ENCODE results near the gene CUEDC2.

CUEDC2 gene, protein sequence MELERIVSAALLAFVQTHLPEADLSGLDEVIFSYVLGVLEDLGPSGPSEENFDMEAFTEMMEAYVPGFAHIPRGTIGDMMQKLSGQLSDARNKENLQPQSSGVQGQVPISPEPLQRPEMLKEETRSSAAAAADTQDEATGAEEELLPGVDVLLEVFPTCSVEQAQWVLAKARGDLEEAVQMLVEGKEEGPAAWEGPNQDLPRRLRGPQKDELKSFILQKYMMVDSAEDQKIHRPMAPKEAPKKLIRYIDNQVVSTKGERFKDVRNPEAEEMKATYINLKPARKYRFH

DNA sequence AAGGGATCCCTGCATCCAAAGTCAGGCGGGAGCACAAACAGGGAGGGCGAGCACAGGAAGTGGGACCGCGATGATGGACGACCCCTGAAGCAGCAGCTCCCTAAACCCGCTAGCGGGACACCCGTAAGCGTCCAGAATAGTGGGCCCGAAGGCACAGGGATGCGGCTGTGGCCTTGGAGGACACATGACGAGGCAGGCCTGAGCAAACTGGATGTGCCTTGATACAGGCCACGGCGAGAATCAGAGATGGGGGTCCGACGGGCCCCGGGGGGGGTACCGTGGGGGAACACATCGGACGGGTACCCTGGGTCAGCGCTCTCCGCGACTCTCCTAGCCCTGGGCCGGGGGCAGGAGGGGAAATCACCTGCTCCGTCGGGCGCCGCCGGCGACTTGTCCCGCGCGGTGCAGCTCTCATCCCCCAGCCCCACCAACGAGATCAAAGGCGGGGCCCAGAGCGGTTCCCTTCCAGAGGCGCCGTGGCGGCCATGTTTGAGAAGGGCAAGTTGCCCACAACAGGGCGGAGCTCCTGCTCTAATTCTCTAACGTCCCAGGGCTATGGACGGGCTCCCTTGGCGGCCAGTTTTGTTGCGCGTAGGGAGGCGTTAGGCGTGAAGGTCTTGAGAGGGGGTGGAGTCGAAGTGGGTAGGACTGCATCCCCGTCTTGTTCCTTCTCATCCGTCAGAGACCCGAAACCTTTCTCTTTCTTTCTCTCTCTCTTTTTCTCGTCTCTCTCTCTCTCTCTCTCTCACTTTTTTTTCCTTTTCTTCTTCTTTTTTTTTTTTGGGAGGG lies at the start of gene CUEDC2:
Gene CUEDC2 (minus strand): TSS at position 413 of the 789 bp plus-strand sequence. CDS start 7,386 bp downstream, outside the sequence.
- DNase-seq: peak; percentile 97

DNA sequence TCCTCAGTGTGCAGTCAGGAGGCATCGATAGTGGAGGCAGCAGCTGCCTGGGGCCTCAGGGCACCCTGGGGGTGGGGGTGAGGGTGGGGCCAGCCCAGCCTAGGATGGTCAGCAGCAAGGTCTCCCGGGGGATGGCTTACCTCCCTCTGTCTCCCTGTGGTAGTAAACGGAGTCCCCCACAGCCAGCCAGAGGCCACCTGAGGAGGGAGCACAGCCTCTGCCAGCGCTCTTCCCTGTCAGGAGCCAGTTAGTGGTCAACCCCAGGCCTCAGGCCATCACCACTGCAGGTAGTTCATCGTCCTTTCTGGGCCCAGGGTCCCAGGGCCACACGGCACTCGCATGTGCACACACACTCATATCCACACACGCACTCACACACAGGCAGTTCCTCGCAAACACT lies 48.0 kb upstream of the CUEDC2 start:
- DNase-seq: no peak

DNA sequence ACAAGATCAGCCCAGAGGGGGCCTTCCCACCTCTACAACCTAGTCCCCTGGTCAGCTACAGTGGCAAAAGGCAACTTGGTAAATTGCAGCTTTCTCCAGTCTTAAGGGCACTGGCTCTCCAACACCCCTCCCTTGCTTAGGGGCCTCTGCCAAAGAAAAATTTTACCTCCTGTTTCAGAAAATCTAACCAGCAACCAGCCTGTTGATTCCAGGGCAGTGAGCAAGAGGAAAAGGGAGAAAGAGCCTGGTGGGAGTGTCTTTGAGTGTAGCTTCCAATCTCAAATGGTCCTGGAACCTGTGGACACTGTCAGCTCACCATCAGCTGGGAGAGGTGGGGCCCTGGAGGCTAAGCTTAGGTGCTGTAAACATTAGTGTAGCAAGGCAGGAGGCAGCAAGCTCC lies 47.3 kb upstream of the CUEDC2 start:
- no peak for DNase-seq

DNA sequence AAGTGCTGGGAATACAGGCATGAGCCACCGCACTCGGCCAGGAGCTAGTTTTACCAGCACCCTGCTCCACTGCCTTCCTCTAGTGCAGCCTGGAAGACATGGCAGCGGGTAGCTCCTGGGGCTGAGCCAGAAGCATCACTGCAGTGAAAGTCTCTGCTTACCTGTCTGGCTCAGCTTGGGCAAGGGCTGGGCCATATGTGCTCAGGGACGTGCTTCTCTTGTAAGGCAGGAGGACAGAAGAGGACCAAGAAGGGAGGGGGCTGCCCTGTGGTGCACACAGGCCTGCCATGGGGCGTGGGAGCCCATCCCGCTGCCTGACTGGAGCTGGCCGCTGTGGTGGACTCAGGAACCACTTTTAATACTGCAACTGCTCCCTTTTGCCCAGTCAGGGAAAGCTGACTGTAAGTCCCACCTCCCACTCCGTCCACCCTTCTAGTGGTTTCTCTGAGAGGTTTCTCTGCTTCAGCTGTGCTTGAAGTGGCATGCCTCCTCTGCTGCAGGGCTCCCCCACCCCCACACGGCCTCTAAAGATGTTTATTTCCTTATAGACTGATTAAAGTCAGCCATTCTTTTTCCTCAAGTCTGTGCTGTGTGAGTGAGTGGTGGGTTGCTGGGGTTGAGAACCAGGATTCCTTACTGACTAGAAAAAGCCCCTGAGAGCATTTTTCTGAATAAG lies 44.2 kb upstream of the CUEDC2 start:
- no peak for DNase-seq

DNA sequence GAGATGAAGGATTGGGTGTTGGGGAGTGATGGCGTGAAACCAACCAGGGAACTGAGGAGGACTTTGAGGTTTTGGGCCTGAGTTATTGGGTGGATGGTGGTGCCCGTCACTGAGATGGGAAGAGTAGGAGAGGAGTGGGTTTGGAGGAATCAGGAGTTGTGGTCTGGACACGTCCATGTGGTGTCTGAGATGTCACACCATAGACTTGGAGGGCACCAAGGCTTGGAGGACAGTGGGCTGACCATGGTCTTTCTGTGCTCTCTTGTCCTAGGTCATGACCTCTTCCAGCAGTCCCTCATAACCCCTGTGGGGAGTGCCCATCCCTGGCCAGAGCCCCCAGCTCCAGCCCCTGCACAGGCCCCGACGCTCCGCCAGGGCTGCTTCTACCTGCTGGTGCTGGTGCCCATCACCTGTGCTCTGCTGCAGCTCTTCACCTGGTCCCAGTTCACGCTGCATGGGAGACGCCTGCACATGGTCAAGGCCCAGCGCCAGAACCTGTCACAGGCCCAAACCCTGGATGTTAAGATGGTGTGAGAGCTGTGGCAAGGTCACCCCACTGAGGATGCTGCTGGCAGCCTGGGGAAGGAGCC lies 43.2 kb upstream of the CUEDC2 start:
- no peak for DNase-seq

DNA sequence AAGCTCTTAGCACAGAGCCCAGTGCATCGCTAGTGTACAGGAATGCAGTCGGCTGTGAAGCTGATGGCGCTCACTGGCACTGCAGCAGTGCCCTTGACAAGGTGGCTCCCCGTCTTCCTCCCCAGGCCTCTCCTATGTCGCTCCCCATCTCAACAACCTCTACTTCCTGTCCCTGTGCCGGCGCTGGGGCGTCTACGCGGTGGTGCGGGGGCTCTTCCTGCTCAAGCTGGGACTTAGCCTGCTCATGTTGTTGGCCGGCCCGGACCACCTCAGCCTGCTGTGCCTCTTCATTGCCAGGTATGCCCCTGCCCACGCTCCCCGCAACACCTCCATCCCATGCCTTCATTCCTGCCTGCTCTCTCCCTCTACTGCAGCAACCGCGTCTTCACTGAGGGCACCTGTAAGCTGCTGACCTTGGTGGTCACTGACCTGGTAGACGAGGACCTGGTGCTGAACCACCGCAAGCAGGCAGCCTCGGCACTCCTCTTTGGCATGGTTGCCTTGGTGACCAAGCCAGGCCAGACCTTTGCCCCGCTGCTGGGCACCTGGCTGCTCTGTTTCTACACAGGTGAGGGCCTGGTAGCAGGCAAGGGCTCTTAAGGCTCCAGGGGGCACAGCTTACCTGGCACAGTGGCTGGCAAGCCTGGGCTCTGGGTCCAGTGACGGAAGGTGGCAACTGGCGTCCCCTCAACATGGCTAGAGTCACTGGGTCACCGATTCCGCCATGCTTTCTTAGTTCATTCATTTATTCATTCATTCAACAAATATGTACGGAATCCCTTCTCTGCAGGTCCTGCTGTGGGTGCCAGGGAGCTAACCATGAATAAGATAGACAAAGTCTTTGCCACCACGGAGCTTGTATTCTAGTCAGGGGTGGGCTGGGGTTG lies 41.3 kb upstream of the CUEDC2 start:
- DNase-seq: peak; percentile 16

DNA sequence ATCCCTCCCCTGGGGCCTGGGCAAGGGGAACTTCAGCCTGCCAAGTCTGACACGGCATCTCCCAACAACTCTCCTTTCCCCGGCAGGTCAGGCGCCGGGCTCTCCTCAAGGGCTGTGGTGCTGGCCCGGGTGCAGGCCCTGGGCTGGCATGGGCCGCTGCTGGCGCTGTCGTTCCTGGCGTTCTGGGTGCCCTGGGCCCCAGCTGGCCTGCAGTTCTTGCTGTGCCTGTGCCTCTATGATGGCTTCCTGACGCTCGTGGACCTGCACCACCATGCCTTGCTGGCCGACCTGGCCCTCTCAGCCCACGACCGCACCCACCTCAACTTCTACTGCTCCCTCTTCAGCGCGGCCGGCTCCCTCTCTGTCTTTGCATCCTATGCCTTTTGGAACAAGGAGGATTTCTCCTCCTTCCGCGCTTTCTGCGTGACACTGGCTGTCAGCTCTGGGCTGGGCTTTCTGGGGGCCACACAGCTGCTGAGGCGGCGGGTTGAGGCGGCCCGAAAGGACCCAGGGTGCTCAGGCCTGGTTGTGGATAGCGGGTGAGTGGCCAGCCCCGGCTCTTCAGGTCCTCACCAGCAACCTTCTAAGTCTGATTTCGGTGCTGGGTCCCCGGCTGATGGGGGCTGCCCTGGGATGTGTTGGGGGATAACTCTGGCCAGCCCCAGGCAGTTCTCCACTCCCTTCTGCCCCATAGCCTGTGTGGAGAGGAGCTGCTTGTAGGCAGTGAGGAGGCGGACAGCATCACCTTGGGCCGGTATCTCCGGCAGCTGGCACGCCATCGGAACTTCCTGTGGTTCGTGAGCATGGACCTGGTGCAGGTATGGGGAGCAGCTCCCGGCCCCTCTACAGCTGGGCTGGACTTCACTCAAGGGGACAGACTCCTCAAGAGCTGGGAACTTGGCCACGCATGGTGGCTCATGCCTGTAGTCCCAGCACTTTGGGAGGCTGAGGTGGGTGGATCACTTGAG lies 38.5 kb upstream of the CUEDC2 start:
- no peak for DNase-seq

DNA sequence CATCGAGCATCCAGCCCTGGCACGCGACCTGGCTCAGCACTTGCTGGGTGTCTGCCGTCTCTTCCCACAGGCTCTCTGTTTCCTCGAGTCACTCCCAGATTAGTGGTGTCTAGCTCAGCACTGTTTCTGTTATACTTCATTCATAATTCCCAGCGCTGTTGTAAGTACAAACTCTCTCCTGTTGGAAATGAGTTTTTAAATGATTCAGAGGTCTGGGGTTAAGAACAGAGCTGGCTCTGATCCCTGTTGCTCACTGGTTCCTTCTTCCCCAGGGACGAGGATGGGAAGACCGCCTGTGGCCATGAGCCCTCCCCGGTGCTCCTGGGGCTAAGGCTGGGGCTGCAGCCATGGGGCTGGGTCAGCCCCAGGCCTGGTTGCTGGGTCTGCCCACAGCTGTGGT lies 36.3 kb upstream of the CUEDC2 start:
- DNase-seq: no peak

DNA sequence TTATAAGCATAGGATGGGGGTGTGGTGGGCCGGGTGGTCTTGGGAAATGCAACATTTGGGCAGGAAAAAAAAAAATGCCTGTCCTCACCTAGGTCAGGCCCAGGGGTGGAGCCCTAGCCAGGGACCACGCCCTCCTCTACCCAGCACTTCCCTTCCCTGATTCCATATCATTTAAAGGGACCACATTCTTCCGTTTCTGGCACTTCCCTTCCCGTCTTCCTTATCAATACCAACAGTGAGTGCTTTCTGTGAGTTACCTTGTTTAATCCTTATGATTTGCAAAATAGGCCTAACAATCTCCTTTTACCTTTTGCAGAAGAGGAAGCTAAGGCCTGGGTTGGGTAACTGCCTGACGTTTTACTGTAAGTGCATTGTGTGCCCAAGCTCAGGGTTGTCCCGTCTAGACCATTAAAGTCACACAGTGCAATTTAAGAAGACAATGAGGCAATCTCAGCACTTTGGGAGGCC lies 35.6 kb upstream of the CUEDC2 start:
- no peak for DNase-seq

DNA sequence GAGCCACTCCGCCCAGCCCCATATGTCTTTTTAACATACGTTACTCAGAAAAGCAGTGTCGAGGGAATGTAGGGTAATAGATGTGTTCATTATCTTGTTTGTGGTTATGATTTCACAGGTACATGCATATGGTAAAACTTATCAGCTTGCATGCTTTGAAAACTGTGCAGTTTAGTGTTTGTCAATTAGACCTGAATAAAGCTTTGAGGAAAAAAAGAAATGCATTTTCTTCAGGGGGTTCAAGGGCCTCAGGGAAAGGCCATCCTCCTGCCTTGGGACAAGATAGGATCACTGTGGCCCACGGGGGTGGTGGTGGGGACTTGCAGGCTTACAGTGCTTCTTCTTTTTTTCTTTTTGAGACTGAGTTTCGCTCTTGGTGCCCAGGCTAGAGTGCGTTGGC lies 34.9 kb upstream of the CUEDC2 start:
- no peak for DNase-seq

DNA sequence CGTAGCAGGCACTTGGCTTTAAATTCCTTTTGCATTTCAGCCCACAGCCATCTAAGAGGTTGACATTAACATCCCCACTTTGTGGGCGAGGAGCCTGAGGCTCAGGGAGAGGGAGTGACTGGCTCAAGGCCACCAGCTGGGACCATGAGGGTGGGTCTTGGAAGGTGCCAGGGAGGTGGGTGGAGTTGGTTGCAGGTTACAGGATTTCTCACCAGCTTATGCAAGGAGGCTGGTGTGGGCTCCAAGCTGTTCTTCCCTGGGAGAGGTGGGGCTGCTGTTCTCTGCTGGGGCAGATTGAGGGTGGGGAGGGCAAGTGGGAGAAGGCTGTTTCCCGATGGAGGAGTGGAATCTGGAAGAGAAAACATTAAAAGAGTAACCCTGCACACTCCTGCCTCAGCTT lies 33.1 kb upstream of the CUEDC2 start:
- no peak for DNase-seq

DNA sequence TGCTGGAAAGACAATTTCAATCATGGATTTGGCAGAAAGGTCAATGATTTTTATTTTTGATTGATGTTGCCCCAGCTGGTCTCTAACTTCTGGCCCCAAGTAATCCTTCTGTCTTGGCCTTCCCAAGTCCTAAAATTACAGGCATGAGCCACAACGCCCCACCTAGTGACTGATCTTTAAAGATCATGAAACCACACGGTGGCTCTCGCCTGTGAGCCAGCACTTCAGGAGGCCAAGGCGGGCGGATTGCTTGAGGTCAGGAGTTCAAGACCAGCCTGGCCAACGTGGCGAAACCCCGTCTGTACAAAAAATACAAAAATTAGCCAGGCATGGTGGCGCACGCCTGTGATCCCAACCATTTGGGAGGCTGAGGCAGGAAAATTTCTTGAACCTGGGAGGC lies 31.6 kb upstream of the CUEDC2 start:
- no peak for DNase-seq

DNA sequence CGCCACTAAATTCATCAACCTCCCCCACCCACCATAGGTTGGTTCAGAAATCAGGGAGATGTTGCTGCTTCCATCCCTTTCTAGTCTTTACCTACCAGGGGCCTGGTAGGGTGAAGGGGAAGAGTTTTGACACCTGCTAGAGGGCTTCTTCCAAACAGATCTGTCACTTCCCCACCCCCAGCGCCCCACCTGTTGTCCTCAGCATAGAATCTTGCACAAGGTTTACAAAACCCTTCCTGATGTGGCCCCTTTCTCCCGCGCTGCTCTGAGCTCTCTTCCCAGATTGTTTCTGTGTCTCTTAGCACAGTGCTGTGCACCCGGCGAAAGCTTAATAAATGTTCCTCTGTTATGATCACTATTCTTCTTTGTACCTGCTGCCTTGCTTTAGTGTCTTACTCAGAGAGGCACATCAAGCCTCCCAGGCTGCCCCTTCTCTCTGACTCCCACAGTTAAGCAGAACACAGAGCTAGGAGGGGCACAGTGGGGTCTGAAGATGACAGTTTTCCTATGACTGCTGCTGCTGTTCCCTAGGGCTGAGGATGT lies 30.2 kb upstream of the CUEDC2 start:
- DNase-seq: no peak

DNA sequence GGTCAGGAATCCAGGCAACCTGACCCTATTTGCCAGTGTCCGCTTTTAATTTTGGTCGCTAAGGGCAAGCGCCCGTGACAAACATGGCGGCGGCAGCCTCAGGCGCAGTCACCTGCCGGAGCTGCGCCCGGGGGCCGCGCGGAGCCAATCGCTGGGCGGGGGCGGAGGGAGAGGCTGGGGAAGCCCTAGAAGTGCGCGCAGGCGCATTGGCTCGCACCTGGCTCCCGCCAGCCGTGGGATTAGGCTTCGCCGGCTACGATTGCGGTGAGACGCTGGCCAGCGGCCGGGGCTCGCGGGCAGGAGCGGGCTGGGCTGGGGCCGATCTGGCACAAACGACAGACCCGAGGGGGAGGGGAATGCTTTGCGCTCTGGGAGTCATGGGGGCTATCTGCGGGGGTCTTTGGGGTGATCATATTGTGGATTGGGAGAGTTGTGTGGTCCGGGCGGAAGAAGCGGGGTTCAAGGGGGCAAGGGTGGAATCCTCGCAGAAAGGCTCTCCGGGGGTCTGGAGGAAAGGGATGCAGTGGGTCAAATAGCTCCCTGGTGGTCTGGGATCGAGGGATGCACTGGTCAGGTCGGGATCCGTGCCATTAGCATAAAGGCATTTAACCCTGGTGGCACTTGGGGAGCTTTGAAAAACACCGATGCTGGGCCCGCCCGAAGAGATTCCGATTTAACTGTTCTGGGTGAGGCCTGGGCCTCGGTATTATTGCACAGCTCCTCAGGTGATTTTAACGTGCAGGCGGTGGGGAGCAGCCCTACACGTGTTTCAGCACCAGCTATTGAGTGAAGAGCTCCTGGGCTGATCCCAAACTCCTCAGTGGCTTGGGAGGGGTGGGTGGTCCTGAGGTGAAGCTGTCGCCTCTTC lies 29.0 kb upstream of the CUEDC2 start:
- DNase-seq: peak; percentile 93

DNA sequence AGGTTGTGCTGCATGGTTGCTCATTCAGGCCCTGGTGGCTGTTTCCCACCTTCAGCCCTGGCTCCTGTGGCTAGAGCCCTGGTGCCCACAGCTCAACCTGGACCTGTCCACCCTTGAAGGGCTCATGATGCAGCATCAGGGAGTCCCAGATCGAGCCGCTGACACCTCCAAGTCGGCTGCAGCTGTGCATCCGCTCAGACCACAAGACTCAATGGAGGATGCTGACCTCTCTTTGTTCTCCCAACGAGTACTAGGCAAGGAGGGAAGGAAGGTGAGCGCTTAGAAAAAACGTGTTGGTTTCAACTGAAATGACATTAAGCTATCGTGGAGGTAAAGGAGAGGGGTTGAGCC lies 28.4 kb upstream of the CUEDC2 start:
- DNase-seq: no peak

DNA sequence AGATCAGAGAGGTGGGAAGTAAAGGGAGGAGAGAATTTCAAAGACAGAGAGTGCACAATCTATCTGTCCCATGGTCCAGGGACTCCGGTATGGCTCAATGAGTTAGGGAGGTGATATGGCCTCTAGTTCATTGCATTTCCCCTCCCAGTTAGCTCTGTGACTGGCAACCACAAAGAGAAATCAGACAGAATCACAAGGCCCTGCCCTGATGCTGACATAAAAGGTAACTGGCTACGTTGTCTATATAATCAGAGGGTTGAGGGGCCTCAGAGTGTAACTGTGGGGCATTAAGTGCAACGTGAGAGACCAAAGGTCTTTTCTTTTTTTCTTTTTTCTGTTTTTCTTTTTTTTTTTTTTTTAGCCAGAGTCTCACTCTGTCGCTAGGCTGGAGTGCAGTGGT lies 26.3 kb upstream of the CUEDC2 start:
- DNase-seq: no peak

DNA sequence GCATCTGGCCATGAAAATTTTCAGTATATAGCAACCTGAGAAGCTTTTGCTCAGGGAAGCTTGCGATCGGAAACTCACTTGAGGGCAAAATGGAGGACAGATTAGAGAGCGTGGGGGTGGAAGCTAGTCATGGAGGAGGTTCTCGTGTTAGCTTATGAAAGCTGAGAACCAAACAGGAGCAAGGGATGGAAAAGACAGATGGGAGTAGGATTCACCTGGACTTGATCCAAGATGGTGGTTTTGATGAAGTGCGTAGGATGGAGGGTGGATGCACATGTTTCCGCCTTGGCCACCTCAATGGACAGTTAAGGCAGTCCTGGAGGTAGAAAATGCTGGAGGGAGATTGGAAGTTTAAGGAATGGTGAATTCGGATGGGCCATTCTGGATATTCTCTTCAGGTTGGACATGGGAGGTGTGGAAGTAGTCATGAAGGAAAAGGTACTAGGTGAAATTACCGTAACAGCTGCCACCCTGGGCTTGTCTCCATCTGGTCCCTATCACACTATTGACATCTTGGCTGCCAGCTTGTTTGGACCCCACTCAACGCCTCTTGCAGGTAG lies 25.3 kb upstream of the CUEDC2 start:
- no peak for DNase-seq

DNA sequence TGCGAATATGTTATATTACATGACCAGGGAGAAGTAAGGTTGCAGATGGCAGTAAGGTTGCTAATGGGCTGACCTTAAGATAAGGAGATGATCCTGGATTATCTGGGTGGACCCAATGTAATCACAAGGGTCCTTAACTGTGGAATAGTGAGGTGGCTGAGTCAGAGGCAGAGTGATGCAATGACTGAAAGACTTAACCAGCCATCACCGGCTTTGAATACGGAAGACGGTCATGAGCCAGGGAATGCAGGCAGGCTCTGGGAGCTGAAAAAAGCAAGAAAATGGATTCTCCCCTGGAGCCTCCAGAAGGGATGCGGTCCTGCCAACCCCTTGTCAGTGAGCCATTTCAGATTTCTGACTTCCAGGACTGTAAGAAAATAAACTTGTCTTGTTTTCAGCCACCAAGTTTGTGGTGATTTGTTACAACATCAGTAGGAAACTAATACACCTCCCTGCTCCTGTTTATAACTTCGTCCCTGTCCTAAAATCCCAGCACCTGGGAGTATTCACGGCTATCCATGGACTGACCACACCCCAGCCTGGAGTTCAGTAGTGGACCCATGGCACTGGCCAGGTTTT lies 23.6 kb upstream of the CUEDC2 start:
- no peak for DNase-seq

All from CD4-positive, alpha-beta T cell treated with Interleukin-21 for 1 hour (primary cell).